Measurements from ENCODE around the gene MOB4. TPM values are rescaled to one million over a fixed set of nuclear protein-coding genes. Genes with fewer than 3 reads are reported as not detected.
A peak's percentile ranks its signal among the peaks of the same experiment; 100 is the strongest.

Gene MOB4
- total RNA-seq, 1 donor from 2014 or later = 26.0 TPM

- Mint-ChIP-seq H3K36me3 (peaks cover 9% of the 10 kb centered on the region), H3K27me3 (ENCODE audit: low read depth) (no peaks in the 10 kb centered on the region), H3K4me3 (peak overlapping the region; percentile 95), H3K27ac (peak overlapping the region; percentile 95), H3K9me3 (peaks cover 9% of the 10 kb centered on the region), H3K4me1 (peaks cover 21% of the 10 kb centered on the region)
- DNase-seq (ENCODE audit: low spot score in 2 of 2, unreplicated experiment in 2 of 2) = no peak
- no peak for TF ChIP-seq CTCF (IDR thresholded peaks at IDR 0.05; ENCODE audit: unreplicated experiment)
These were observed 511 bp downstream of the MOB4 start for GRCh38 chr2:197516393-197516761.

- Mint-ChIP-seq H3K9me3 (peaks cover 12% of the 10 kb centered on the region), H3K36me3 (peaks cover 14% of the 10 kb centered on the region), H3K27ac (no peak overlapping the region), H3K4me3 (peak overlapping the region; percentile 95), H3K4me1 (peaks cover 21% of the 10 kb centered on the region), H3K27me3 (ENCODE audit: low read depth) (no peaks in the 10 kb centered on the region)
- TF ChIP-seq CTCF (IDR thresholded peaks at IDR 0.05; ENCODE audit: unreplicated experiment) = no peak
- no peak for DNase-seq (ENCODE audit: low spot score in 2 of 2, unreplicated experiment in 2 of 2)
These were observed 1.3 kb downstream of the MOB4 start for GRCh38 chr2:197517150-197517549.

GRCh38 chr2:197538412-197538811, 22.5 kb downstream of the MOB4 start:
- no peak overlapping the region for H3K4me3 Mint-ChIP-seq
- DNase-seq (ENCODE audit: low spot score in 2 of 2, unreplicated experiment in 2 of 2) = no peak
- H3K36me3 Mint-ChIP-seq = peaks cover 44% of the 10 kb centered on the region
- H3K27me3 Mint-ChIP-seq (ENCODE audit: low read depth) = no peaks in the 10 kb centered on the region
- H3K27ac Mint-ChIP-seq = peak overlapping the region; percentile 59
- TF ChIP-seq CTCF (IDR thresholded peaks at IDR 0.05; ENCODE audit: unreplicated experiment) = no peak
- H3K9me3 Mint-ChIP-seq = no peaks in the 10 kb centered on the region
- no peaks in the 10 kb centered on the region for H3K4me1 Mint-ChIP-seq

GRCh38 chr2:197539734-197540133, 23.9 kb downstream of the MOB4 start:
- no peaks in the 10 kb centered on the region for H3K4me1 Mint-ChIP-seq
- H3K4me3 Mint-ChIP-seq = no peak overlapping the region
- no peak for DNase-seq (ENCODE audit: low spot score in 2 of 2, unreplicated experiment in 2 of 2)
- H3K27me3 Mint-ChIP-seq (ENCODE audit: low read depth) = no peaks in the 10 kb centered on the region
- peaks cover 44% of the 10 kb centered on the region for H3K36me3 Mint-ChIP-seq
- TF ChIP-seq CTCF (IDR thresholded peaks at IDR 0.05; ENCODE audit: unreplicated experiment) = no peak
- no peak overlapping the region for H3K27ac Mint-ChIP-seq
- no peaks in the 10 kb centered on the region for H3K9me3 Mint-ChIP-seq

- no peak for DNase-seq (ENCODE audit: low spot score in 2 of 2, unreplicated experiment in 2 of 2)
- Mint-ChIP-seq H3K36me3 (peaks cover 47% of the 10 kb centered on the region), H3K4me3 (no peak overlapping the region), H3K27me3 (ENCODE audit: low read depth) (no peaks in the 10 kb centered on the region), H3K9me3 (no peaks in the 10 kb centered on the region), H3K4me1 (no peaks in the 10 kb centered on the region), H3K27ac (no peak overlapping the region)
- no peak for TF ChIP-seq CTCF (IDR thresholded peaks at IDR 0.05; ENCODE audit: unreplicated experiment)
These were observed 27.3 kb downstream of the MOB4 start for GRCh38 chr2:197543206-197543605.

All from mesothelial cell of epicardium (in vitro differentiated cells).